GM18909 (cell line): ENCODE data around the gene RFXANK.
"Not testable (repeated sequence)": the region's sequence is repeated elsewhere in the genome, so short reads cannot be mapped to it uniquely, and the experiment has no call there.

ENCODE experiments used
- ATAC-seq: cut with Tn5 transposase; IDR thresholded peaks from one replicate; pipeline ENCODE4 v1.9.1; 2021; ENCODE audit warnings: mild to moderate bottlenecking; ENCODE audit not compliant: unreplicated experiment, poor library complexity

Gene RFXANK

GRCh38 chr19:19204181-19204580 is 12.1 kb downstream of the RFXANK start:
- no peak for ATAC-seq

DNA sequence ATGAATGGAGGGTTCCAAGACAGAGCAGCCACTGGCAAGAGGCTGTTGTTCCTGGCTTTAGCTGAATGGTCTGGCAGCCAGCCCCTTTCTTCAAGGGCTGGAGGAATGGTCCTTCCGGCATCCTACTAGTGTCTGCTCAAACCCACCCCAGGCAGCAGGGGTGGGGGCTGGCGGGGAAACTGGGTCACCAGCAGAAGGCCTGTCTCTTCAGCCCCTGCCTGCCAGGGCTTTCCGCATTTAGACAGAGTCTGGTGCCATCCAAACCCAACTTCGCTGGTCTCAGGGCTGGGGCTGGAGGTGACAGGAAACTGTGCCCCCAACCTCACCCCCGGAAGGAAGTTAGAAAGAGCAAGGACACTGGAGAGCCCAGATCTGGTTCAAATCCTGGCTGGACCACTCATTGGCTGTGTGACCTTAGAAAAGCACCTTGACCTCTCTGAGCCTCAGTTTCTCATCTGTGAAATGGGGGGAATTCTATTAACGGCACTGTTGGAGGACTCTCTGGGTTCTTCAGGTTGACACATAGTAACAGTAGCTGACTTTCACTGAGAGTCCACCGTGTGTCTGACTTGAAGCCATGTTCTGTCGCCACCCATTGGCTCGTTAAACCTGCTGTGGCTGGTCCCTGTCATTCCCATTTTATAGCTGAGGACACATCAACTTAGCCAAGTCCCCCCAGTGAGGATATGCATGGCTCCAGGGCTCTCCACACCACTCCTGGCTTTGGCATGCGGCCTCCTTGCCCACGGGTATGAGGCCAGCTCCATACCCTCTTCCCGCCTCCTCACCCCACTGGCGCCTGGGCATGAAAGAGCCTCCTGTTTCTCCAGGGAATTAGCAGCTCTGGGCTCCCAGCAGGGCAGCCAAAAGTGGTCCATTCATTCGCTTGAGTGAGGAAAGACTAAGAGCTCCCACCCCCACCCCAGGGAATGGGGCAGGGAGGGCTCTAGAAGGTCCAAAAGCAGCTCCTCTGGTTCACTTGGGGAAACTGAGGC is 13.7 kb downstream of the RFXANK start:
- no peak for ATAC-seq

DNA sequence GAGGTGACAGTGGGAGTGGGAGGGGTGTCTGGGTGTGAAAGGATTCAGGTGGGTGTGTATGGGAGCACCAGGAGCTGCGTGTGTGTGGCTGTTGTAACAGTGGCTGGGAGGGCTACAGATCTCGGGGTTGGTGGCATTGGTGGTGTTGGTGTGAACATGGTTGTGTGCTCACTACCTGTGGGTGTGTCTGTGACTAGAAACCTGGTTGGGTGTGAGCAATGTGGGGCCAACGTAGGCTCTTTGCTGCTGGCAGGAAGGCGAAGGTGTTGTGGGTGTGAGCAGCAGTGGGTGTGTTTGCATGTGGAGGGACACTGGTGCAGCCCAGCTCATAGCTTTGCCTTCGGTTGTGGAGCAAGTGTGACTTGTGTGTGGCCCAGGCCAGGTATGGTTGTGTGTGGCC is 14.9 kb downstream of the RFXANK start:
- ATAC-seq: no peak

DNA sequence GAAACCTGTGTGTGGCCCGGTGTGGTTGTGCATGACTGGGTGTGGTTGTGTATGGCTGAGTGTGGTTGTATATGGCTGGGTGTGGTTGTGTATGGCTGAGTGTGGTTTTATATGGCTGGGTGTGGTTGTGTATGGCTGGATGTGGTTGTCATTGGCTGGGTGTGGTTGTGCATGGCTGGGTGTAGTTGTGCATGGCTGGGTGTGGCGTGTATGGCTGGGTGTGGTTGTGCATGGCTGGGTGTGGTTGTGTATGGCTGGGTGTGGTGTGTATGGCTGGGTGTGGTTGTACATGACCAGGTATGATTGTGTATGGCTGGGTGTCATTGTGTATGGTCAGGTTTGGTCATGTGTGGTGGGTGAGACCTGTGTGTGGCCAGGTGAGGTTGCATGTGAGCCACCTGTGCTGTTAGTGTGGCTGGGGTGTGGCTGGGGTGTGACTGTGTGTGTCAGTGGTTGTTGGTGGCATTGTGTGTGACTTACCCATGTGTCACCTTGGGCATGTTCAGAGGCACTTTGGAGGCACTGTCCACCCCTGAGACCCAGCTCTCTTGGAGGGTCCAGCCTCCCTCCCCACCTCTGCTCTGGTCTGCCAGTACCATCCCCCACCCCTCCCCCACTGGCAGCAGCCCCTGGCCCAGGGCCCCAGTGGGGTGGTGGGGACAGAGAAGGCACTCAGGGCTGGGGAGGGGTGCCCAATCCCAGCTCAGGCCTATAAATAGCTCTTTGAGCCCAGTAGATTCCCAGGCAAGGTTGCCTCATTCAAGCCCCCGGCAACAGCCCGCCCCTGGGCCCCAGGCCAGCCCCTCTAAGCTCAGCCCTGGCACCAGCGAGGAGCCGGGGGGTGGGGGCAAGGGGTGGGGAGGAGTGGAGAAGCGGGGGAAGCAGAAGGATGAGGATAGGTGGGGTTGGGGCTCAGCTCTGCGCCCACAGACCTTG is 15.8 kb downstream of the RFXANK start:
- ATAC-seq: no peak

DNA sequence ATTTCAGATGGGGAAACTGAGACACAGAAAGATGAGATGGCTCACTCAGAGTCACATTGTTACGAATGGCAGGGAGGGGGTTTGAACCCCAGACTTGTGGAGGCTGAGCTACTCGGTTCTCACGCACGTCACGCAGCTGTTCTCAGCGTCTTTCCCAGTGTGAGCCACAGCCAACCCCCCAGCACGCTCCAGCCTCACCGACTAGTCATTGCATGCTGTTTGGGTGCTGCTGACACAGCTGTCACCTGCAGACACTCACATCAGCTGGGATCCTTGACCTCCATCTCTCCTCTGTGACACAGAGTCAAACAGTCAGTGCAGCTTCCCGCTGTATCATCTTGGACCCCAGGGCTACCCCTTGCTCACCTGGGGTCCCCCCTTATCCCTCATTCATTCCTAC is 17.3 kb downstream of the RFXANK start:
- no peak for ATAC-seq

- no peak for ATAC-seq
Observed at GRCh38 chr19:19211499-19212420, 19.7 kb downstream of the RFXANK start, which contains the start of gene NCAN. TSS of gene NCAN (plus strand) at chr19:19211958. CDS start at chr19:19216954, 4,996 bp downstream.

GRCh38 chr19:19212916-19213315 is 20.9 kb downstream of the RFXANK start:
- no peak for ATAC-seq

DNA sequence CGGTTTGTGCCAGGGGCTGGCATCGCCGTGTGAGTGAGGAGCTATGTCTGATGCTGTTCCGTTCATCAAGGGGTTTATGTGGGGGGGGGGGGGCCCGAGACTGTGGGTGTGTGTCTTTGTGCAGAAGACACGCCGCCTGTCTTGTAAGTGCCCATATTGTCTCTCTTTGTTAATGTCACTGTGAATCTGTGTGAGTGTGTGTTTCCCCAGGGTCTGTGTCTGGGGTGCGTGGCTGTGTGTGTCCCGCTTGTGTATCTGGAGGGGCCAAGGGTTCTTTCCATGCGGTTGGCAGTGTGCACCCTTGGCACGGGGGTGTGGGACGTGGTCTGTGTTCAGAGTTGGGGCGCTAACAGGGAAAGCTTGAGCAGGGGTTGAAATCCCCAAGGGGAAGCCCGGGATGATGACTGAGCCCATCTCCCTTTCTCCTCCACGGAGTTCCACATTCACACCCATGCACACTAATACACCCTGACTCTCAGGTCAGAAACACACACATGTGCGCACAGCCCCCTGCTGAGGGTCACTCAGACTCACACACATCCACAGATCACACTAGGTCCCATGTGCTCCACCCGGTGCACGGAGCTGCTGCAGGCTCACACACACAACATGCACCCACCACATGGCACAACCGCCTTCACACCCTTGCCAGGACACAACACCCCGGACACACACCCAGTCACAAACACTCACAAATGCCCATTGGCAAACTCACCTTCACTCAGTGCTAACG is 21.5 kb downstream of the RFXANK start:
- no peak for ATAC-seq

- no peak for ATAC-seq
Observed at GRCh38 chr19:19214159-19214490, 22.1 kb downstream of the RFXANK start.

DNA sequence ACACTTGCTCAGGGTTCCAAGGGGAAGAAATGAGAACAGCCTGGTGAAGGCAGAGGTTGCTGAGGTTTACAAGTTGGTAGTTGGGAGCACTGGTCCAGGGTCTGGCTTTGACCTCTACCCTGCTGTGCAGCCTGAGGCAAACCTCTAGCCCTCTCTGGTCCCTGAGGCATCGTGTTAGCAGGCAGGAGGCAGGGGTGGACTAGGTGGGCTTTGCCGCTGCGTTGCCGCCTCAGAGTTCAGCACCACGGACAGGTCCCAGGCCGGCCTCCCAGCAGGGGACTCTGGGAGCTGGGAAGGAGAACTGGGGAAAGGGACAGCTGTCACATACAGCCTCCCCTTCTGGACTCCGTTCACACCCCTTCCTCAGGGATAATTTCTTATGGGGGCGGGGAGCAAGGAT is 22.8 kb downstream of the RFXANK start:
- no peak for ATAC-seq

DNA sequence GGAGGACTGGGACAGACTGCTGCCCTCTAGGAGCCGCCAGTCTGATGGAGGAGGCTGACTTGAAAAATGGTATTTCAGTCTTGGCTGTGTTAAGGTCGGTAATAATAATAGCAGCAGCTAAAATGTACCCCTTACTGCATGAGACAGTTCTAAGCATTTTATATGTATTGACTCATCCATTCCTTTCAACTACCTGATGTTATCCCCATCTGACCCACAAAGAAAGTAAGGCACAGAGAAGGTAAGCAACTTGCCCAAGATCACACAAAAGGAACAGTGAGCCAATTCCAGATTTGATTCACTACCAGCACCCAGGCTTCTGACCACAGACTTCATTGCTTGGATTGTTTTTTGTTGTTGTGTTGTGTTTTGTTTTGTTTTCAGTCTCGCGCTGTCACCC is 23.7 kb downstream of the RFXANK start:
- no peak for ATAC-seq

DNA sequence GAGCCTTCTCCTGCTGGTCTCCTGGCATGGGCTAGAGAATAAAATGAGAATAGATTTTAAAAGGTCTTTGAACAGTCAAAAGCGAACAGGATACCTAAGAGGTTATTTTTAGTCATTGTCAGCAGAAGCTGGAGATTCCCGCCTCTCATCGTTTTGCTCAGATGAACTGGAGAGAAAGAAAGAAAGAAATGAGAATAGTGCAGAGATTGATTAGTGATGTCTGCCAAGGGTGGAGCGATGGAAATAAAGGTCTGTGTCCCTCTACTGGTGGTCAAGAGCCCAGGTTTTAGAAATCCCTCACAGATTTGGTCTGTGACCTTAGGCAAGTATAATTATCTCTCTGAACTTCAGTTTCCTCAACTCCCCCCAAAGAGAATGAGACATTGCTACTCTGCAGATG is 25.0 kb downstream of the RFXANK start:
- no peak for ATAC-seq

DNA sequence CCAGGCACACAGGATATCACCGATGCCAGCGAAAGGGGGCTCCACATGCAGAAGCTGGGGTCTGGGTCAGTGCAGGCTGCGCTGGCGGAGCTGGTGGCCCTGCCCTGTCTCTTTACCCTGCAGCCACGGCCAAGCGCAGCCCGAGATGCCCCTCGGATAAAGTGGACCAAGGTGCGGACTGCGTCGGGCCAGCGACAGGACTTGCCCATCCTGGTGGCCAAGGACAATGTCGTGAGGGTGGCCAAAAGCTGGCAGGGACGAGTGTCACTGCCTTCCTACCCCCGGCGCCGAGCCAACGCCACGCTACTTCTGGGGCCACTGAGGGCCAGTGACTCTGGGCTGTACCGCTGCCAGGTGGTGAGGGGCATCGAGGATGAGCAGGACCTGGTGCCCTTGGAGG is 26.9 kb downstream of the RFXANK start:
- no peak for ATAC-seq

DNA sequence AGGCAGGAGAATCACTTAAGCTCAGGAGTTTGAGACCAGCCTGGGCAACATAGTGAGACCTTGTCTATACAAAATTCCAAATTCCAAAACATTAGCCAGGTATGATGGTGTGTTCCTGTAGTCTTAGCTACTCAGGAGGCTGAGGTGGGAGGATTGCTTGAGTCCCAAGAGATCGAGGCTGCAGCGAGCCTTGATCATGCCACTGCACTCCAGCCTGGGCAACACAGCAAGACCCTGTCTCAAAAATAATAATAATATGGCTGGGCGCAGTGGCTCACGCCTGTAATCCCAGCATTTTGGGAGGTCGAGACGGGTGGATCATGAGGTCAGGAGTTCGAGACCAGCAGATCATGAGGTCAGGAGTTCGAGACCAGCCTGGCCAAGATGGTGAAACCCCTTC is 28.9 kb downstream of the RFXANK start:
- not testable (repeated sequence) for ATAC-seq

DNA sequence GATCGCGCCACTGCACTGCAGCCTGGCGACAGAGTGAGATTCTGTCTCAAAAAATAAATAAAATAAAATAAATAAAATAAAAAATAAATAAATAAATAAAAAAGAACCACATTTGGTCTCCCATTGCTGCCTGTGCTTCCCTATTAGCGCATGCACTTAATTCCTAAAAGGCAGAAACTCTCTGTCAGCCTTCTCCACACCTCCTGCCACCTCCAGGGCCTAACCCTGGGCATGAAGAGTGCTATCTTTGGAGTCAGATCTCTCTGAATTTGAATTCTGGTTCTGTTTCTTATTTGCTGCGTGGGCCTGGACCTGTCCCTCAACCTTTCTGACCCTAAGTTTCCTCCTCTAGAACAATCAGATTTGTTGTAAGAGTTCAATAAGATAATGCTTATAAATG is 31.0 kb downstream of the RFXANK start:
- ATAC-seq: no peak

- no peak for ATAC-seq
Observed at GRCh38 chr19:19223636-19224035, 31.6 kb downstream of the RFXANK start.

DNA sequence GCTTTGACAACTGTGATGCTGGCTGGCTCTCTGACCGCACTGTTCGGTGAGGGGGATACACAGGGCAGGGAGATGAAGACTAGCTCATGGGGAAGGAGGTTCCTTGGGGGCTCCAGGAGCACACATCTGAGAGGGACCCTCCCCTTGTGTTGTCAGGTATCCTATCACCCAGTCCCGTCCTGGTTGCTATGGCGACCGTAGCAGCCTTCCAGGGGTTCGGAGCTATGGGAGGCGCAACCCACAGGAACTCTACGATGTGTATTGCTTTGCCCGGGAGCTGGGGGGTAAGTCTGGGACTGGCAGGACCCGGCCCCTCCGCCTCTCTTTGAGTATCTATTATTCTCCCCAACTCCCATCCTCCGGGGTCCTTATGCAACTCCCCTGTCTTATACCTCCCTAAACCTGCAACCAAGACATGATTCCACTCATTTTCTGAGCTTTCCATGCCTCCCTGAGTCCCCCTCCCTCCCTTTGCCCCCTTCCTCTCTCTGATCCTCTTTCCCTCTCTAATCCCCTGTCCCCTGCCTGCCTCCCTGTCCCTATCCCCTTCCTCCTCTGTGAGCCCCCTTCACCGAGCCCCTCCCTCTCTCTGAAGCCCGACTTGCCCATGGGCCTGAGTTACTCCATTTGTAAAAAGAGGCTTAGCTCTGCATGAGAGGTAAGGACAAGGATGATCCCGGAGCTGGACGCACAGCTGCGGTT is 32.2 kb downstream of the RFXANK start:
- ATAC-seq: no peak

- no peak for ATAC-seq
Observed at GRCh38 chr19:19224852-19225494, 32.9 kb downstream of the RFXANK start.
